Osteoblast (primary cell): ENCODE results near the gene DGKE. TPM values are rescaled to one million over a fixed set of nuclear protein-coding genes. Genes with fewer than 3 reads are reported as not detected.

Experiments
- DNase-seq: peaks from one replicate; pipeline ENCODE4 v3.0.0; 2011; ENCODE audit warnings: low spot score, mixed read lengths; ENCODE audit not compliant: insufficient read length; ENCODE audit errors: missing footprints
- H2AFZ ChIP-seq: 2 replicates; pipeline ENCODE4 v1.6.0; 2011; ENCODE audit warnings: mild to moderate bottlenecking, low read length
- H3K27ac ChIP-seq: 2 replicates; pipeline ENCODE4 v1.5.1; 2011; ENCODE audit warnings: mild to moderate bottlenecking, low read depth, low read length, moderate library complexity
- H3K27me3 ChIP-seq: 2 replicates; pipeline ENCODE4 v1.6.0; 2012; ENCODE audit warnings: mild to moderate bottlenecking, control low read depth, inconsistent platforms, low read length, moderate library complexity; ENCODE audit not compliant: insufficient read depth
- H3K36me3 ChIP-seq: 2 replicates; pipeline ENCODE4 v1.5.1; 2011; ENCODE audit warnings: mild to moderate bottlenecking, low read length, control low read depth, moderate library complexity; ENCODE audit not compliant: insufficient read depth
- H3K4me1 ChIP-seq: 2 replicates; pipeline ENCODE4 v1.5.1; 2011; ENCODE audit warnings: mild to moderate bottlenecking, low read length, control low read depth, moderate library complexity; ENCODE audit not compliant: insufficient read depth
- H3K4me2 ChIP-seq: 2 replicates; pipeline ENCODE4 v1.6.0; 2011; ENCODE audit warnings: mild to moderate bottlenecking, low read length; ENCODE audit not compliant: insufficient read depth
- H3K4me3 ChIP-seq: fragments of 200-600 bp; sonication (generic); 3 replicates; pipeline ENCODE4 v1.5.1; 2012; ENCODE audit warnings: mild to moderate bottlenecking, low read length, inconsistent platforms; ENCODE audit not compliant: insufficient read depth
- H3K79me2 ChIP-seq: 2 replicates; pipeline ENCODE4 v1.6.0; 2012; ENCODE audit warnings: mild to moderate bottlenecking, low read length, control low read depth, inconsistent platforms; ENCODE audit not compliant: insufficient read depth
- H3K9me3 ChIP-seq: 2 replicates; pipeline ENCODE4 v1.5.1; 2011; ENCODE audit warnings: low read depth, low read length, control low read depth
- H4K20me1 ChIP-seq: 2 replicates; pipeline ENCODE4 v1.6.0; 2012; ENCODE audit warnings: mild to moderate bottlenecking, low read length, control low read depth; ENCODE audit not compliant: insufficient read depth
- total RNA-seq: library from RNA; depleted of rRNA; stranded (reverse); fragments of >200 nt; gene quantifications from 2 replicates; pipeline ENCODE4 v1.2.3, GENCODE V29; 2012
- TF ChIP-seq, protein P1 (sequence below): IDR thresholded peaks from 2 replicates; pipeline ENCODE4 v1.5.1; 2011; ENCODE audit warnings: mild to moderate bottlenecking, low read depth, low read length, moderate library complexity; ENCODE audit errors: extremely low read depth

Gene DGKE
- total RNA-seq, 1 donor = 6.2 TPM

DNA sequence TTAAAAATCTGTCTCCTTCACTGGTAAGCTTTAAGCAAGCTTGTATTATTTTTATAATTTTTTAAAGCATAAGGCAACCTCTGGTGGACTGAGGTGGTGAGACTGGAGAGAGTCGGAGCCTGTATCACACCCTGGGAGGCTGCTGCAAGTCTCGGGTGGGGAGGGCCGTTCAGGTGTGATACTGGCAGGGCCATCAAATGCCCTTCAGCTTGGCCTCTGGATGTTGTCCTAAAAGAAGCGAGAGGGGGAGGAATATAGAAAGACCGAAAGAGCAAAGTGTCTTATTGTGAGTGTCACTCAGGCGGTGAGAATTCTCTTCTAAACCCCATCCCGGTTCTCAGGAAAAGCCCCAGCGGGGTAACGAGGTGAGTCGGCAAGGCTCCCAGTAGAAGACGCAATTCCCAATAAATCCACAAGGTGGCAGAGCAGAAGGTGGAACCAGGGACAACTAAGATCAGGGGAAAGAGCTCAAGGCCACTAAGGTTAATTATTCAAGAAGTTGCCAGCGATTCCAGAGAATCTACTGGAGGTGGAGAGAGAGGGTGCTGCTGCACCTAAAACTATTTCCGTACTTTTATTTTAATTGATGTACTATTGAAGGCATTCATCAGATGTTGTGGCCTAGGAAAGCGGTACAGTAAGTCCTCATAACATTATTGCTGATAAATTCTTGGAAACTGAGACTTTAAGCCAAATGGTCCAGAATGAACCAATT, 14.4 kb upstream of the DGKE start:
- Histone ChIP-seq H3K79me2 (no peaks in the 10 kb centered on the region), H2AFZ (peak overlapping the region; percentile 53), H3K27ac (no peak overlapping the region), H4K20me1 (no peaks in the 10 kb centered on the region), H3K4me2 (peak overlapping the region; percentile 59), H3K4me1 (peaks cover 2% of the 10 kb centered on the region), H3K27me3 (no peaks in the 10 kb centered on the region), H3K36me3 (no peaks in the 10 kb centered on the region), H3K9me3 (no peaks in the 10 kb centered on the region), H3K4me3 (no peak overlapping the region)
- TF ChIP-seq, protein P1, sequence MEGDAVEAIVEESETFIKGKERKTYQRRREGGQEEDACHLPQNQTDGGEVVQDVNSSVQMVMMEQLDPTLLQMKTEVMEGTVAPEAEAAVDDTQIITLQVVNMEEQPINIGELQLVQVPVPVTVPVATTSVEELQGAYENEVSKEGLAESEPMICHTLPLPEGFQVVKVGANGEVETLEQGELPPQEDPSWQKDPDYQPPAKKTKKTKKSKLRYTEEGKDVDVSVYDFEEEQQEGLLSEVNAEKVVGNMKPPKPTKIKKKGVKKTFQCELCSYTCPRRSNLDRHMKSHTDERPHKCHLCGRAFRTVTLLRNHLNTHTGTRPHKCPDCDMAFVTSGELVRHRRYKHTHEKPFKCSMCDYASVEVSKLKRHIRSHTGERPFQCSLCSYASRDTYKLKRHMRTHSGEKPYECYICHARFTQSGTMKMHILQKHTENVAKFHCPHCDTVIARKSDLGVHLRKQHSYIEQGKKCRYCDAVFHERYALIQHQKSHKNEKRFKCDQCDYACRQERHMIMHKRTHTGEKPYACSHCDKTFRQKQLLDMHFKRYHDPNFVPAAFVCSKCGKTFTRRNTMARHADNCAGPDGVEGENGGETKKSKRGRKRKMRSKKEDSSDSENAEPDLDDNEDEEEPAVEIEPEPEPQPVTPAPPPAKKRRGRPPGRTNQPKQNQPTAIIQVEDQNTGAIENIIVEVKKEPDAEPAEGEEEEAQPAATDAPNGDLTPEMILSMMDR = peak; percentile 76
- DNase-seq = peak; percentile 90

DNA sequence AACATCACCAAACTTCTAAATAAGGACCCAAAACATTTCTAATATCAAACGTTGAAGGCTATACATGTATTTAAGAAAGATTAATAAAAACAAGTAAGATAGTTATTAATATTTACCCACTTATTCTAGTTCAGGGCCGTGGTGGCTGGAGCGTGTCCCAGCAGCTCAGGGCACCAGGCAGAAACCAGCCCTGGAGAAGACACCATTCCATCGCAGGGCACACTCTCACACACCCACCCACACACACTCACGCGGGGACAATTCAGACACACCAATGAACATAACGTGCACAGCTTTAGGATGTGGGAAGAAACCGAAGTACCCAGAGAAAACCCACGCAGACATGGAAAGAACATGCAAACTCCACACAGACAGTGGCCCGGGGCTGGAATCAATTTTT, 13.7 kb upstream of the DGKE start:
- H3K4me2 ChIP-seq = no peak overlapping the region
- H3K36me3 ChIP-seq = no peaks in the 10 kb centered on the region
- H3K4me3 ChIP-seq = no peak overlapping the region
- no peaks in the 10 kb centered on the region for H3K9me3 ChIP-seq
- H3K4me1 ChIP-seq = peaks cover 2% of the 10 kb centered on the region
- no peaks in the 10 kb centered on the region for H4K20me1 ChIP-seq
- H3K27me3 ChIP-seq = no peaks in the 10 kb centered on the region
- H3K27ac ChIP-seq = no peak overlapping the region
- H3K79me2 ChIP-seq = no peaks in the 10 kb centered on the region
- TF ChIP-seq, protein P1 = no peak
- no peak for DNase-seq
- H2AFZ ChIP-seq = no peak overlapping the region

DNA sequence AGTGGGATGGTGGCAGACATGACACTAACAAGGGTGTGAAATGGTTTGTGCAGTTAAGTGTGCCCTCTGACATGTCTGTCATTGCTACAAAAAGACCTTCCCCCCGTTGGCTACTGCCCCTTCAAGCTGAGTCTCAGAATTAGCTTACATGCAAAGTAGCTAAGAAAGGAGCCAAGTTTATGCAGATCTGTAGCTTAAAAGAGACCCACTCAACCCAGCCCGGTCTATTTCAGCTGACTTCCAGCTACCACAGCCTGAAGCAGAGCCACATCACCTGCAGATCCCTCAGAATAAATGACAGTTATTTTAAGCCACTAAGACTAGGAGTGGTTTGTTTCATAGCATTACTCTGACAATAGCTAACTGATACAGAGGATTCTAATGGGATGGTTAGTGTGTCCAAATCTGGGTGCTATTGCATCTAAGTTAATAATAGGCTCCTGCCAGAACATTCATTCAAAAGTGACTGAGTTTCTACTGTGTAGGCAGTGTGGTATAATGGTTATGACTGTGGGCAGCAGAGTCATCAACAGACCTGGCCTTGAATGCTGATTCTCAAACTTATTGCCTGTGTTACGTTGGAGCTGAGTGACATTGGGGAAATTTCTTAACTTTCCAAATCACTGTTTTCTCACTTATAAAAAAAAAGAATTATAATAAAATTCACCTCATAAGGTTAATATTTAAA, 12.0 kb upstream of the DGKE start:
- Histone ChIP-seq H3K27me3 (no peaks in the 10 kb centered on the region), H3K4me1 (no peaks in the 10 kb centered on the region), H3K9me3 (no peaks in the 10 kb centered on the region), H3K4me3 (no peak overlapping the region), H4K20me1 (no peaks in the 10 kb centered on the region), H3K36me3 (no peaks in the 10 kb centered on the region), H3K79me2 (no peaks in the 10 kb centered on the region), H3K27ac (no peak overlapping the region), H3K4me2 (no peak overlapping the region), H2AFZ (no peak overlapping the region)
- DNase-seq = no peak
- TF ChIP-seq, protein P1 = no peak

DNA sequence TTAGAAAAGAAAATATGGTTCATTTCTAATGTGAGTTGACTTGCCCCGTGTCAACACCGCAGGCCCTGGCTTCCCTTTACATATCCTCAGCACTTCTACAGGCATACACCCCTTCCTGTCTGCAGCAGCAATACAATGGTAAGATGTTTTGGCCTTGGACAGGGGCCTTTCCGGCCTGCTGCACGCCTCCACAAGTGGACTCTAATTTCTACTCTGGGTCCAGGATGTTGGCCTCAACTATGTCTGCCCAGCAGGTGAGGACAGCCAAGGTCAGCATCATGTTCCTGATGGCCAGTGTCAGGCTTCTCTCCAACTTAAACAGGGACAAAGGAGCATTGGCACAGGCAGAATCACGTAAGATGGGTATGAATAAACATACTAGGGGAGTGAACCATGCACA, 11.2 kb upstream of the DGKE start:
- Histone ChIP-seq H3K4me1 (no peaks in the 10 kb centered on the region), H3K9me3 (no peaks in the 10 kb centered on the region), H3K27ac (no peak overlapping the region), H3K4me3 (no peak overlapping the region), H2AFZ (no peak overlapping the region), H3K79me2 (no peaks in the 10 kb centered on the region), H4K20me1 (no peaks in the 10 kb centered on the region), H3K27me3 (no peaks in the 10 kb centered on the region), H3K4me2 (no peak overlapping the region), H3K36me3 (no peaks in the 10 kb centered on the region)
- DNase-seq = no peak
- TF ChIP-seq, protein P1 = no peak
